IPS-15b (cell line): ENCODE results near the gene GLIS1.
A peak's percentile ranks its signal among the peaks of the same experiment; 100 is the strongest.
"Not testable (repeated sequence)": the region's sequence is repeated elsewhere in the genome, so short reads cannot be mapped to it uniquely, and the experiment has no call there.

Experiments
- H3K27me3 ChIP-seq: one replicate; pipeline ENCODE4 v1.6.1; 2013; ENCODE audit warnings: low read length; ENCODE audit not compliant: control insufficient read depth, insufficient read depth
- H3K36me3 ChIP-seq: one replicate; pipeline ENCODE4 v1.6.1; 2013; ENCODE audit warnings: low read length; ENCODE audit not compliant: control insufficient read depth, insufficient read depth
- H3K4me1 ChIP-seq: one replicate; pipeline ENCODE4 v1.6.1; 2013; ENCODE audit warnings: mild to moderate bottlenecking, low read length; ENCODE audit not compliant: control insufficient read depth, insufficient read depth
- H3K4me3 ChIP-seq: one replicate; pipeline ENCODE4 v1.5.1; 2013; ENCODE audit warnings: low read depth, low read length
- H3K9ac ChIP-seq: one replicate; pipeline ENCODE4 v1.6.1; 2013; ENCODE audit warnings: low read depth, mild to moderate bottlenecking, low read length
- H3K9me3 ChIP-seq: one replicate; pipeline ENCODE4 v1.6.1; 2013; ENCODE audit warnings: mild to moderate bottlenecking, low read length; ENCODE audit not compliant: control insufficient read depth, insufficient read depth

GLIS1 gene

DNA sequence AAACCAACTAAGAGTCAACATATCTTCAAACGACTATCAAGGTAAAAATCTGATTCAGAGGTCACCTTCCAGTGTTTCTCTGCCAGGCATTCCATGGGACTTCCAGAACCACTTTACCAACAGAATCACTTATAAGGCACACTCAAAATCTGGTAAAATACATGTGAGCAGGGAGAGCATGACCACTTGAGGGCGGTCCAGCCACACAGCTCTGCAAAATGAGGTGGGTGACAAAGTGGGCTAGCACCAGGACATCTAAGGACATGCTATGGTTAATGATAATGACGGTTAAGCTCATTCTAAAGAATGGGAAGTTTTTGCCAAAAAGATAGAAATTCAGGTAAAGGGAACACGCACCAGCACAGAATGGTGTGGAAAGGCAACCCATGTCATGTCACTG is 24.5 kb upstream of the GLIS1 start:
- Histone ChIP-seq H3K9ac (no peak overlapping the region), H3K9me3 (no peaks in the 10 kb centered on the region), H3K4me1 (no peaks in the 10 kb centered on the region), H3K27me3 (no peaks in the 10 kb centered on the region), H3K36me3 (no peaks in the 10 kb centered on the region), H3K4me3 (no peak overlapping the region)

DNA sequence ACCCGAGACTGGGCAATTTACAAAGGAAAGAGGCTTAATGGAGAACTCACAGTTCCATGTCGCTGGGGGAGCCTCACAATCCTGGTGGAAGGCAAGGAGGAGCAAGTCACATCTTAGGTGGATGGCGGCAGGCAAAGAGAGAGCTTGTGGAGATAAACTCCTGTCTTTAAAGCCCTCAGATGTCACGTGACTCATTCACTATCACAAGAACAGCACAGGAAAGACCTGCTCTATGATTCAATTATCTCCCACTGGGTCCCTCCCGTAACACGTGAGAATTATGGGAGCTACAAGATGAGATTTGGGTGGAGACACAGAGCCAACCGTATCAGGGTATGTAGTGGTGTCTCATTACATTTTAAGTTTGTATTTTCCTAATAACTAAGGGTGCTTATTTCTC is 21.5 kb upstream of the GLIS1 start:
- H3K27me3 ChIP-seq, H3K36me3 ChIP-seq: not testable (repeated sequence)

DNA sequence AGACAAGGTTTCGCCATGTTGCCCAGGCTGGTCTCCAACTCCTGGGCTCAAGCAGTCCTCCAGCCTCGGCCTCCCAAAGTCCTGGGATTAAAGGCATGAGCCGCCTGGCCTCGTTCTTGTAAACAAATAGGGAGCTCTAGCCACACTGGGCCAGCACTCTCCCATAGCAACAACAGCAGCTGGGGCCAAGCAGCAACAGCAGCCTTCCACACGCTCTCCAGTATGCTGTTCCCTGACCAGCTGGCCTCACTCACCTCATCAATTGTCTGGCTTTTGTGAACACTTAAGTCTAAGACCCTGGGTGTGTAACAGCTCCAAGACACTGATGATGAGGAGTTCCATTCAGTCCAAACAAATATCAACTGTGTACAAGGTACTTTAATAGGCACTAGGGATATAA is 16.9 kb upstream of the GLIS1 start:
- no peak overlapping the region for H3K4me3 ChIP-seq
- H3K9me3 ChIP-seq = no peaks in the 10 kb centered on the region
- no peaks in the 10 kb centered on the region for H3K4me1 ChIP-seq
- H3K9ac ChIP-seq = no peak overlapping the region
- no peaks in the 10 kb centered on the region for H3K27me3 ChIP-seq
- no peaks in the 10 kb centered on the region for H3K36me3 ChIP-seq

More for the DNA sequence above, 21.5 kb upstream of the GLIS1 start:
- H3K4me1 ChIP-seq, H3K9ac ChIP-seq, H3K4me3 ChIP-seq, H3K9me3 ChIP-seq: not testable (repeated sequence)

DNA sequence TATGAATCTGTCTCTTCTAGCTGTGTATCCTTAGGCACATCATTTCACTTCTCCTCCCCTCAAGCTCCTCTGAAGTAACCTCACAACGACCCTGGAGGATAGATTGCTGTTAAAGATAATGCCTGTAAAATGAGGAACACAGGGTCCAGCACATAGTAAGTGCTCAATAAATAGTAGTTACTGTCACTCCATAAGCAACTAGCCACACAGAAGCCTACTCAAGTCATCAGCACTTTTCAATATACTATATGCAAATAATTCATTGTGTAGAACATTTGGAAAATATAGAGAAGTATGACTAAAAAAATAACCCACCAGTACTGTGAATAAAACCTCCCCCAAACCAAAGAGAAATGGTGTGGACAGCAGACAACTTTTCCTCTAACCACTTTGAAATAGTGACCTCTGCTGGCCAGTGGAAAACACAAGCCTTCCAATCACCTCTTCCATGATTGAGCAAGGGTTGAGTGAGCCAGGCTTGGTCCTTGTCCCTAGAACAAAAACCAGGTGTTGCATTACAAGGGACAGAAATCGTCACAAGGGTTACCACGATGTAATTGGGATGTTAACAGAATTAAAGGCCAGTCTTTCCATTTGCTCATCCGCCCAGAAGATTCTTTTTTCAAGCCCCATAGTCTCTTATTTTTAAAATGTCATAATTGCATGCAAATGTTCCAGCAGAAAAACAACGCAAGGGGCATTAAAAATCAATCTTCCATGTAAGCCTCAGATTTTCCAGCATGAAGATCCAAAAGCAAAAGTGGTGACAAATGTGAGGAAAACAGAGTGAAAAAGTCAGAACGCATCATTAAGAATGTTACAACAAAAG is 15.7 kb upstream of the GLIS1 start:
- Histone ChIP-seq H3K9me3 (no peaks in the 10 kb centered on the region), H3K27me3 (no peaks in the 10 kb centered on the region), H3K4me1 (no peaks in the 10 kb centered on the region), H3K36me3 (no peaks in the 10 kb centered on the region), H3K4me3 (no peak overlapping the region), H3K9ac (no peak overlapping the region)

DNA sequence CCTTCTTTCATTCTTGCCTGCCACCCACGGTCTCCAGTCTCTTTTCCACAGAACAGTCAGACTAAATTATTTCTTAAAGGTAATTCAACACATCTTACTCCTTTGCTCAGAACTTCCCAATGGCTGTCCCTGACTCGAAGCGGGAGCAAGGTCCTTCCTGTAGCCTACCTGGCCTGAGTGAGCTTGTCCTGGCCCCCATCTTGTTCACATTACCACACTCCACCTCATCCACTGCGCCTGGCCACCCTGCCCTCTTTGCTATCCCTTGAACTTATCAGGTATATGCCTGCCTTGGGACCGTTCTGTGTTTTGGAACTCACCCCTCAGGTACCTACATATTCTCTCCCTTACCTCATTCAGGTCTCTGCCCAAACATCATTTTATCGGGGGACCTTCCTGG is 13.3 kb upstream of the GLIS1 start:
- Histone ChIP-seq H3K27me3 (no peaks in the 10 kb centered on the region), H3K9me3 (no peaks in the 10 kb centered on the region), H3K9ac (no peak overlapping the region), H3K4me1 (no peaks in the 10 kb centered on the region), H3K4me3 (no peak overlapping the region), H3K36me3 (no peaks in the 10 kb centered on the region)

DNA sequence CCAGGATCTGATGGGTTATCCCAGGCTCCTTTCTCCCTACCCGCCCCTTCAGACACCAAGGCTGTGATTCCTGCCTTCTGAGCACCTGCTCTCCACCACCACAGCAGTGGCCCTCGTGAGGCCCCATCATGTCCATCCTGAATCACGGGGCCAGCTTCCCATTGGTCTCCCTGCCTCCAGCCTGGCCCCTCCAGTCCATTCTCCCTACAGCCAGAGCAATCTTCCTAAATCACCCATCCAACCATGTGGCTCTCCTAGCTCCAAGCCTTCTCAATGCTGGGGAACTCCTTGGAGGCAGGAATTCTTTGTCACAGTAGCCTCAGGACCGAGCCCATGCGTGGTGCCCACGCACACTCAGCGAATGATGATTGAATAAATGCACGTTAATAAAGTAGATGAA is 8.9 kb upstream of the GLIS1 start:
- Histone ChIP-seq H3K9me3 (no peaks in the 10 kb centered on the region), H3K4me1 (no peaks in the 10 kb centered on the region), H3K36me3 (no peaks in the 10 kb centered on the region), H3K27me3 (peaks cover 4% of the 10 kb centered on the region), H3K9ac (no peak overlapping the region), H3K4me3 (no peak overlapping the region)

DNA sequence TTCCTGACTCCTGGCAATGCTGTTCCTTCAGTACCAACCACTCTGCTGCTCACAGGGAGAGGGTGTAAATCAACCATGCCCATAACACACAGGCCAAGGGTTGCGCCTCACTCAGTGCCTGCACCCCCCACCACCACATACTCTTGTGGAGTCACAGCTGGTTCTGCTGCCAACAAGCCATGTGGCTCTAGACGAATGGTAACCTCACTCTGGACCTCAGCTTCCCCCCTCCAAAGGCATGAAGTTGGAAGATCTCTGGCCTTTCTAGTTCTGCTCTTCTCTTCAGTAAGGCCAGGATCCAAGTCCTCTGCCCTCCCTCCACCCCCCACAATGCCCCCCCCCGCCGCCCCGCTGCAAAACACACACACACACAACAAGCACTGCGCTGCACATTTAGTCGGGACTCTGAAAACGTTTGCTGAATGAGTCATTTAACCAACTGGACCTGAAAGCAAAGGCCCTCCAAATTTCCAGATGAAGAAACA is 1.7 kb upstream of the GLIS1 start:
- H3K27me3 ChIP-seq = peaks cover 58% of the 10 kb centered on the region
- no peaks in the 10 kb centered on the region for H3K4me1 ChIP-seq
- no peaks in the 10 kb centered on the region for H3K9me3 ChIP-seq
- H3K9ac ChIP-seq = no peak overlapping the region
- no peaks in the 10 kb centered on the region for H3K36me3 ChIP-seq
- no peak overlapping the region for H3K4me3 ChIP-seq

DNA sequence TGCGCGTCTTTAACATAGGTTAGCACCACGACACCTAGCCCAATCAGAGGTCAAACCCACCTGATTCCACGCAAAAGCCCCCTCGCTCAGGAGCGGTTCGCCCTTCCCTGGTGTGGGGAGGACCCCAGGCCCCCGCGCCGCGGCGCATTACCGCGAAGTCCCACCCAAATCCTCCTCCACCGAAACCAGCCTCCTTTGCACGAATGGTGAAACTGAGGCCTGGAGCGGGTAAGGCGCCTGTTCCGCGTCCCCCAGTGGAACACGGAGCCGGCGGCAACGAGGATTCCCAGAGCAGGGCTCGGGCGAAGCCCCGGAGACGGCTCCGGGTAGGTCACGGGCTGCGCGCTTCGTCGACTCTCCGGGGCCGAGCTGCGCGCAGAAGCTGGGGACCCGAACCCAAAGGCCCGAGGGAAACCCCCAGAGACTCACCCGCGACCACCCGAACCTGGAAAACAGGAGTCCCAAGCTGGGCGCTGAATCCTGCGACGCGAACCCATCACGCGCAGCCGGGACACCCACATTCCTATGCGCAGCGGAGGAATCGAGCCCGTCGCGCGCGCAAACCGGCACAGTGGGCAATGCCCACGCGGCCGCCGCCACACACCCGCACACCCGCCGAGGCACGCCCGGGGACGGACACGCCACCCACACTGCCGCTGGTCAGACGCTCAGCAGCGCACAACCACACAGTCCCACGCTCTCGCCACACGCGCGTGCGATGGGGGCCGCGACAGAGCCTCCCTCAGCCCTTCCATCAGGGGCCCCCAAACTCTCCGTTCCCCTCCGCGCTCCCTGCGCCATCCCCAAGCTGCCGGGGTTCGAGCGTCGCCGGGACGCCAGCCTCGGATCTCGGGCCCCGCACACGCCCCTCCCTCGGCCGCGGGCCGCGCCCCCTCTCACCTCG is 507 bp downstream of the GLIS1 start:
- Histone ChIP-seq H3K9ac (no peak overlapping the region), H3K9me3 (no peaks in the 10 kb centered on the region), H3K4me3 (peak overlapping the region; percentile 63), H3K36me3 (no peaks in the 10 kb centered on the region), H3K27me3 (peaks cover 68% of the 10 kb centered on the region), H3K4me1 (no peaks in the 10 kb centered on the region)

DNA sequence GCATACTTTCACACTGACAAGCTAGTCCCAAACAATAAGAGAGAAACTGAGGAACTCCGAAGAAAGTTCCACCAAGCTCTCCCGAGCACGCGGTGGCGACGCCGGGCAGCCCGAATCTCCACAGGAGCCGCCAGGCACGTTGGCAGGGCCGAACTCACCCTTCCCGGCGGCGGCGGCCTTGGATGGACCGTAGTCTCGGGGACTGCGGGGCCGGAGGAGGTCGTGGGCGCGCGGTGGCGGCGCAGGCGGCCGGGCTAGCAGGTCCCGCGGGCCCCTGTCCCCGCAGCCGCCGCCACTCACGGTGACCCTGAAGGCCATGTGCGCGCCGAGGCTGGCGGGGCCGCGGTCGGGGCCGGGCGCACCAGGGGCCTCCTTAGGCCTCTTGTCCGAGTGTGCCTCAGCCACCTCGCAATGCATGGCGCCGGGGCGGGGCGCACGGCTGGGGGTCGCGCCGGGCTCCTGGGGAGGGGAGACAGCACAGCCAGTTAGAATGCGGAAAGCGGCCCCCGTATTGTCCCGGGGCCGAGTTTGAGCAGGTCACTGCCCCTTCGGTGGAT is 1.2 kb downstream of the GLIS1 start:
- Histone ChIP-seq H3K4me3 (peak overlapping the region; percentile 63), H3K27me3 (peaks cover 63% of the 10 kb centered on the region), H3K9me3 (no peaks in the 10 kb centered on the region), H3K9ac (no peak overlapping the region), H3K36me3 (no peaks in the 10 kb centered on the region), H3K4me1 (no peaks in the 10 kb centered on the region)

DNA sequence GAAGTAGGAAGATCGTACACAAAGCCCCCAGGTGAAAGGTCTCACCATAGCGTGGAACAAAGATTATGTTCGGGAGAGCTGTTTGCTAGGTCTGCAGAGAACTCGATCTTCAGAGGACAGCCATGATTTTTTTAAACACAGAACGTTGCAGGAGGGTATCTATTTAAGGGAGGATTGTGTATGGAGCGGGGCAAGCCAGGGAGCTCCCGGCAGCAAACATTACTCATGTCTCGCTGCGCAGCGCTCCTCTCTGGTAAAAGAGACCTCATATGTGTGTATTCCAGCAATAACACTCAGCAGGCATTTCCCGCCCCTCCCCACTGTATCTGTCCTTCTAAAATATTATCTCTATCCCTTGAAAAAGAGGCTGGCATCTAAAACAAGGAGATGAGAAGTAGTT is 2.7 kb downstream of the GLIS1 start:
- no peaks in the 10 kb centered on the region for H3K4me1 ChIP-seq
- H3K9ac ChIP-seq = no peak overlapping the region
- H3K27me3 ChIP-seq = peaks cover 59% of the 10 kb centered on the region
- no peak overlapping the region for H3K4me3 ChIP-seq
- H3K36me3 ChIP-seq = no peaks in the 10 kb centered on the region
- no peaks in the 10 kb centered on the region for H3K9me3 ChIP-seq

DNA sequence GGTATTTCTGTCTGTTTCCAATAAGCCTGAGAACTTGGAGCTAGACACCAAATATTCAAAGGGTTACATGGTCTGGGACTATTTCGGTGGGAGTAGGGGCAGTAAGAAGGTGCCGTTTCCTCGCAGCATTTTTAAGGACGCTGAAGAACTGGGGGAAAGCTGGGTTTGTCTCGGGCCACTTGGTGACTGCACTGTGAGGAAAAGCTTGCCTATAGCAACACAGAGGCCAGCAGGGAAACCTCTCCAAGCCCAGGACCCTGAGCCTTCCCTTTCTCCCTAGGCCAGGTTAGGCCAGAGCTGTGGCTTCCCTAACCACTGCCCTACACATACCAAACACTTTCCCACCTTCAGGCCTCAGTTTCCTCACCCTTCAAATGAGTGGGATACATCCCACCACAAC is 3.3 kb downstream of the GLIS1 start:
- peaks cover 54% of the 10 kb centered on the region for H3K27me3 ChIP-seq
- no peaks in the 10 kb centered on the region for H3K36me3 ChIP-seq
- no peaks in the 10 kb centered on the region for H3K4me1 ChIP-seq
- H3K9ac ChIP-seq = no peak overlapping the region
- H3K4me3 ChIP-seq = no peak overlapping the region
- no peaks in the 10 kb centered on the region for H3K9me3 ChIP-seq
